ENCODE data around the gene ATP9A. TPM values are rescaled to one million over a fixed set of nuclear protein-coding genes. Genes with fewer than 3 reads are reported as not detected.

Gene ATP9A
- total RNA-seq, 2 experiments from 2014 or later, result 0.58 to 0.65 TPM

DNA sequence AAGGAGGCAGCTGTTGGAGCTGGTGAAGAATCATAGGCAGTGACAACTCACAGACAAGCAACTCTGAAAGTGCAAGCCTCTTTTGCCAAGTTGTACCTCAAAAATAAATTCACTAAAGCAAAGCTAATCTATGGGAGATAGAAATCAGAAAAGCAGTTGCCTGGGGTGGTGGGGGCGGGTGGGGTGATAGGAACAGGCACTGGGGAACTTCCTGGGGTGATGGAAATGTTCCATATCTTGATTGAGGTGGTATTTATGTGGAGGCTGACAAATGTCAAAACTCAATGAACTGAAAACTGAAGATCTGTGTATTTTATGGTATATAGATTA lies 52.4 kb downstream of the ATP9A start:
- CTCF ChIA-PET, result interaction anchor here (0.8 to 1.8 kb wide), 2 partner anchors 11 to 15 kb away, joined by 3 to 7 read pairs; no protein-coding TSS in a partner anchor
- TF ChIP-seq, protein P1, sequence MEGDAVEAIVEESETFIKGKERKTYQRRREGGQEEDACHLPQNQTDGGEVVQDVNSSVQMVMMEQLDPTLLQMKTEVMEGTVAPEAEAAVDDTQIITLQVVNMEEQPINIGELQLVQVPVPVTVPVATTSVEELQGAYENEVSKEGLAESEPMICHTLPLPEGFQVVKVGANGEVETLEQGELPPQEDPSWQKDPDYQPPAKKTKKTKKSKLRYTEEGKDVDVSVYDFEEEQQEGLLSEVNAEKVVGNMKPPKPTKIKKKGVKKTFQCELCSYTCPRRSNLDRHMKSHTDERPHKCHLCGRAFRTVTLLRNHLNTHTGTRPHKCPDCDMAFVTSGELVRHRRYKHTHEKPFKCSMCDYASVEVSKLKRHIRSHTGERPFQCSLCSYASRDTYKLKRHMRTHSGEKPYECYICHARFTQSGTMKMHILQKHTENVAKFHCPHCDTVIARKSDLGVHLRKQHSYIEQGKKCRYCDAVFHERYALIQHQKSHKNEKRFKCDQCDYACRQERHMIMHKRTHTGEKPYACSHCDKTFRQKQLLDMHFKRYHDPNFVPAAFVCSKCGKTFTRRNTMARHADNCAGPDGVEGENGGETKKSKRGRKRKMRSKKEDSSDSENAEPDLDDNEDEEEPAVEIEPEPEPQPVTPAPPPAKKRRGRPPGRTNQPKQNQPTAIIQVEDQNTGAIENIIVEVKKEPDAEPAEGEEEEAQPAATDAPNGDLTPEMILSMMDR (IDR thresholded peaks at IDR 0.05), result no peak
- intact Hi-C loops (cut with micrococcal nuclease), result no loop called here
- DNase-seq (peak; percentile 26), ATAC-seq (peak; percentile 68)
- POLR2A ChIA-PET, result no interaction called here
- no peaks in the 10 kb centered on the region for H3K9me3 Mint-ChIP-seq
- no peaks in the 10 kb centered on the region for H3K36me3 Mint-ChIP-seq (ENCODE audit: low read depth)
- no peak overlapping the region for H3K4me3 Mint-ChIP-seq
- H3K4me1 Mint-ChIP-seq (ENCODE audit: low read depth), result peaks cover 17% of the 10 kb centered on the region
- no peak overlapping the region for H3K27ac Mint-ChIP-seq
- peaks cover 3% of the 10 kb centered on the region for H3K27me3 Mint-ChIP-seq

DNA sequence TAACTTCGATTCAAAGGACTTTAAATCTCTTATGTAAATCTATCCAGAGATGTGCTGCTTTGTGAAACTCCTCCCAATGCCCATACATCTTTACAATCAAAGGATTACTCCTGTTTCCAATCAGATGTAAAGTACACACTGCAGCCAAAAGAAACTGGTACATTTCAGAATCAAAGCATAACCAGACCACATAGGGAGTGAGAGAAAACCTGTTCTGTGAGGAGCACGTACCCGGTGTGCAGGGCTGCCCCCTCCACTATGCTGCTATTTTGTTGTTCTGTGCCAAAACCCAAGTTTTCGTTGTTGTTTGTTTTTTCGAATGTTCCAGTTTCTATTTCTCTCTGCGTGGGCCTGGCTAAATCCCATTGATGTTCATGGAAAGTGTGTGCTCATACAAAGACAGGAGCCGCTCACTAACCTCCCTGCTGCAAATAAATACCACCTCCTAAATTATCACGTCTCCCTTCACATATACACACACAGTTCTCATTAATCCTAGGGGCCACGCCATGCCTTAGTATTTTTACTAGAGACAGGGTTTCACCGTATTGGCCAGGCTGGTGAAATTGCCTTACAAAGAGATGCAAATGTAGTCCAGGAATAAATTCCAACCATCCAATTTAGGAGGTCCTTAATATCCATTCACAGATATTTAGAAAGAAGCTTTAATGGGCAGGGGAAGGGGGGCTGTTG lies 52.9 kb downstream of the ATP9A start:
- H3K9me3 Mint-ChIP-seq, result no peaks in the 10 kb centered on the region
- TF ChIP-seq, protein P1 (IDR thresholded peaks at IDR 0.05), result no peak
- CTCF ChIA-PET, result interaction anchor here (1.8 kb wide), 1 partner anchor 14 kb away, joined by 7 read pairs; no protein-coding TSS in a partner anchor
- peaks cover 17% of the 10 kb centered on the region for H3K4me1 Mint-ChIP-seq (ENCODE audit: low read depth)
- POLR2A ChIA-PET, result no interaction called here
- H3K27ac Mint-ChIP-seq, result peak overlapping the region; percentile 12
- intact Hi-C loops (cut with micrococcal nuclease), result no loop called here
- no peaks in the 10 kb centered on the region for H3K36me3 Mint-ChIP-seq (ENCODE audit: low read depth)
- peaks cover 6% of the 10 kb centered on the region for H3K27me3 Mint-ChIP-seq
- DNase-seq, result no peak
- no peak overlapping the region for H3K4me3 Mint-ChIP-seq
- peak; percentile 24 for ATAC-seq

DNA sequence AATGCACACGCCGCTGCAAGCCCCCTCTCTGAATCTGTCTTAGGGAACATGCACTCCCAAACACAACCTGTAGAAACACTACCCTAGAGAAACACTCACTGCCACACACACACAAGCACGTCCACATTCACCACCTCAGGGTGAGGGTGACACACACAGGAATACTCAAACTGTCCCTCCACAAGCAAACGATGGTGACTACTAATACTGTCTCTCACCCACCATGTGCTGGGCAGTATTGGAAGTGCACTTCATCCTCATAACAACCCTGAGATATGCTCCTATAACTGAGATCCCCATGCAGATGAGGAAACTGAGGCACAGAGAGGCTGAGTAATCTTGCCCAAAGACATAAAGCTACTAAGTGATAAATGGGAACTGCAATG lies 55.0 kb downstream of the ATP9A start:
- ATAC-seq, result no peak
- no peaks in the 10 kb centered on the region for H3K36me3 Mint-ChIP-seq (ENCODE audit: low read depth)
- no peaks in the 10 kb centered on the region for H3K9me3 Mint-ChIP-seq

DNA sequence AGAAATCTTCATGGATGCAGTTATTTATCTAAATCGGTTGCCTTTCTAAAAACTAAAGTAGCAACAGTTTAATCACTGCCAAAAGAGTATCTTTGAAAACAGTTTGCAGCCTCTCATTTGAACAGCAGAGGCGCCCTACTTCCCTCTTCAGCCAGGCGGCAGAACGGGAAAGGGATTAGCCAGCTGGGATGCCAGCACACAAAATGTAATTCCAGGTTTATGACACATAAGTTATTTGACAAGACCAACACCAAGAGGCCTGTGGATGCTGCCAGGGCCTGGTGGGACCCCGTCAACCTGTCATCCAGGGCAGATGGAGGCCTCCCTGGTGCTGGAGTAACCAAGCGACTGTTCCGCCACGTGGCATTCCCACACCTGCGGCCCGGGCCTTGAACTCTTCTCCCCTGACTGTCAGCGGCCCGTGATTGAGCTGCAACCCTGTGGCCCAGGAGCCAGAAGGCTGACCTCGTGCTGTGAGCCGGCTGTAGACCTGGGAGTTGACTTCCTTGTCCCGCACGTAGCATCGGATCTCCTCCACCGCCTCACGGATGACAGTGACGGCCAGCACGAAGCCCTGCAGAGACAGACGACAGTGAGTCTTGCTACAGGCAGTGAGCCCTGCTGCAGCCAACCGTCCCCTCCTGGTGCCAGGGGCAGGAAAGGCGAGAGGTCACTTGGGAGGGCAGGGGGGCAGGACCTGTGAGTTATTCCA lies 55.5 kb downstream of the ATP9A start:
- H3K4me1 Mint-ChIP-seq (ENCODE audit: low read depth), result peaks cover 17% of the 10 kb centered on the region
- intact Hi-C loops (cut with micrococcal nuclease), result no loop called here
- H3K4me3 Mint-ChIP-seq, result no peak overlapping the region
- no peaks in the 10 kb centered on the region for H3K9me3 Mint-ChIP-seq
- H3K36me3 Mint-ChIP-seq (ENCODE audit: low read depth), result no peaks in the 10 kb centered on the region
- TF ChIP-seq, protein P1 (IDR thresholded peaks at IDR 0.05), result no peak
- DNase-seq (no peak), ATAC-seq (no peak)
- ChIA-PET POLR2A (no interaction called here), CTCF (no interaction called here)
- H3K27ac Mint-ChIP-seq, result no peak overlapping the region
- H3K27me3 Mint-ChIP-seq, result peaks cover 6% of the 10 kb centered on the region

More for the DNA sequence above, 55.0 kb downstream of the ATP9A start:
- H3K27ac Mint-ChIP-seq, result no peak overlapping the region
- TF ChIP-seq, protein P1 (IDR thresholded peaks at IDR 0.05), result no peak
- ChIA-PET POLR2A (no interaction called here), CTCF (no interaction called here)
- intact Hi-C loops (cut with micrococcal nuclease), result no loop called here
- no peak overlapping the region for H3K4me3 Mint-ChIP-seq
- no peak for DNase-seq
- H3K4me1 Mint-ChIP-seq (ENCODE audit: low read depth), result peaks cover 17% of the 10 kb centered on the region
- peaks cover 6% of the 10 kb centered on the region for H3K27me3 Mint-ChIP-seq

DNA sequence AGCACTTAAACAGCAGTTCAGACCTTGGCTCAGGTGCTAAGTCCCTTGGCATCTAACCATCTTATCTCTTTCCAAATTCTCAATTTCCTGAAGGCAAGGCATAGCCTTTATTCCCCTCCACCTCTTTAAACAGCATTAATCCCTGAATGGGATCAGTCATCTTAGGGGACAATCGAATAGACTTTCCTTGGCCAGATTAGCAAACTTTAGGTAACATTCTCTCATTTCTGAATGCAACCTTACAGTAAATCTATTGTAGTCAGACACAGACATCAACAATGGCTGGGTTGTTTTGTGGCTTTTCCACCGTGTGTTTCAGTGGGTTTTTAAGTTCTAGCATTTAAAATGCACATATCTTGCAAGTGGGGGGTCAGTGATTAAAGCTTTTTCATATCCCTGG lies 56.8 kb downstream of the ATP9A start:
- POLR2A ChIA-PET, result no interaction called here
- TF ChIP-seq, protein P1 (IDR thresholded peaks at IDR 0.05), result no peak
- ATAC-seq (no peak), DNase-seq (no peak)
- Mint-ChIP-seq H3K27ac (no peak overlapping the region), H3K27me3 (peaks cover 6% of the 10 kb centered on the region), H3K4me1 (ENCODE audit: low read depth) (peaks cover 15% of the 10 kb centered on the region), H3K36me3 (ENCODE audit: low read depth) (no peaks in the 10 kb centered on the region), H3K4me3 (no peak overlapping the region), H3K9me3 (no peaks in the 10 kb centered on the region)
- intact Hi-C loops (cut with micrococcal nuclease), result no loop called here
- CTCF ChIA-PET, result no interaction called here

Data from activated CD8-positive, alpha-beta T cell treated with anti-CD3 and anti-CD28 coated beads for 36 hours (primary cell).